ENCODE data around the gene IVL. TPM values are rescaled to one million over a fixed set of nuclear protein-coding genes. Genes with fewer than 3 reads are reported as not detected.

The IVL gene
- total and polyA plus RNA-seq, 9 donors = 0.11 to 8.1 (median 0.32) TPM; not detected in 5

GRCh38 chr1:152912900-152913299, 4.6 kb downstream of the IVL start:
- Histone ChIP-seq H3K9me3 (replicated peaks; ENCODE audit: control insufficient read depth, low read depth, low read length) (no peaks in the 10 kb centered on the region), H3K27me3 (ENCODE audit: control insufficient read depth, insufficient read depth, low read length) (no peaks in the 10 kb centered on the region), H3K27ac (ENCODE audit: low read length) (no peak overlapping the region), H3K4me3 (ENCODE audit: low read length) (no peak overlapping the region), H3K36me3 (ENCODE audit: control insufficient read depth, insufficient read depth, low read length) (no peaks in the 10 kb centered on the region), H3K4me1 (ENCODE audit: control insufficient read depth, insufficient read depth, low read length) (no peaks in the 10 kb centered on the region)
- 53% methylated on average over 3 of the region's 5 CpGs for WGBS (ENCODE audit: insufficient coverage)
- DNase-seq = no peak

GRCh38 chr1:152917794-152918193, 9.4 kb downstream of the IVL start:
- no peak for DNase-seq
- no peak overlapping the region for H3K4me3 ChIP-seq (ENCODE audit: low read length)
- no peaks in the 10 kb centered on the region for H3K36me3 ChIP-seq (ENCODE audit: control insufficient read depth, insufficient read depth, low read length)
- H3K4me1 ChIP-seq (ENCODE audit: control insufficient read depth, insufficient read depth, low read length) = no peaks in the 10 kb centered on the region
- H3K9me3 ChIP-seq (replicated peaks; ENCODE audit: control insufficient read depth, low read depth, low read length) = no peaks in the 10 kb centered on the region
- no CpG with 5 or more reads among the region's 3 CpGs for WGBS (ENCODE audit: insufficient coverage)
- H3K27ac ChIP-seq (ENCODE audit: low read length) = no peak overlapping the region
- no peaks in the 10 kb centered on the region for H3K27me3 ChIP-seq (ENCODE audit: control insufficient read depth, insufficient read depth, low read length)

- H3K9me3 ChIP-seq (replicated peaks; ENCODE audit: control insufficient read depth, low read depth, low read length) = no peaks in the 10 kb centered on the region
- no peak for DNase-seq
- no peak overlapping the region for H3K27ac ChIP-seq (ENCODE audit: low read length)
- no peaks in the 10 kb centered on the region for H3K36me3 ChIP-seq (ENCODE audit: control insufficient read depth, insufficient read depth, low read length)
- H3K4me1 ChIP-seq (ENCODE audit: control insufficient read depth, insufficient read depth, low read length) = no peaks in the 10 kb centered on the region
- H3K27me3 ChIP-seq (ENCODE audit: control insufficient read depth, insufficient read depth, low read length) = no peaks in the 10 kb centered on the region
- H3K4me3 ChIP-seq (ENCODE audit: low read length) = no peak overlapping the region
Measured at GRCh38 chr1:152919071-152919470, 10.7 kb downstream of the IVL start.

DNA sequence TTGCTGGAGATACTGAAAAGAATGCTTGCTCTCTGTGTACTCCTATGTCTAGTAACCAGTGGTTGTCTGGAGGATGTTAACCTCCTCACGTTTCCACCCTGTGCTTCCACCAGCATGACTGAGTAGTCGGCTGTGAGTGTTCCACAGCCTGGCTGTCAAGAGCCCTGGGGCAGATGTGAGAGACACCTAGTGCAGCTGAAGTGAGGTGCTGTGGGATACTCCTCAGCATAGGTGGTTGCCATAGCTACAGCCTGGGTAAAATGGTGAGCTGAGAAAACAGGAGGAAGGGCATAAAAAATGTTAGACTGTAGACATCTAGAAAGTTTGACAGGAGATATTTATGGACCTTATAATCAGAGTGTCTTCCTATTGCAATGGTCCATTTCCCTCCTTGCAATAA, 15.8 kb downstream of the IVL start:
- Histone ChIP-seq H3K36me3 (ENCODE audit: control insufficient read depth, insufficient read depth, low read length) (no peaks in the 10 kb centered on the region), H3K4me1 (ENCODE audit: control insufficient read depth, insufficient read depth, low read length) (no peaks in the 10 kb centered on the region), H3K9me3 (replicated peaks; ENCODE audit: control insufficient read depth, low read depth, low read length) (no peaks in the 10 kb centered on the region), H3K27me3 (ENCODE audit: control insufficient read depth, insufficient read depth, low read length) (no peaks in the 10 kb centered on the region), H3K27ac (ENCODE audit: low read length) (no peak overlapping the region), H3K4me3 (ENCODE audit: low read length) (no peak overlapping the region)
- DNase-seq = no peak
- WGBS (ENCODE audit: insufficient coverage) = no CpG with 5 or more reads among the region's 2 CpGs

- Histone ChIP-seq H3K27me3 (ENCODE audit: control insufficient read depth, insufficient read depth, low read length) (no peaks in the 10 kb centered on the region), H3K4me1 (ENCODE audit: control insufficient read depth, insufficient read depth, low read length) (no peaks in the 10 kb centered on the region), H3K9me3 (replicated peaks; ENCODE audit: control insufficient read depth, low read depth, low read length) (no peaks in the 10 kb centered on the region), H3K4me3 (ENCODE audit: low read length) (no peak overlapping the region), H3K27ac (ENCODE audit: low read length) (no peak overlapping the region), H3K36me3 (ENCODE audit: control insufficient read depth, insufficient read depth, low read length) (no peaks in the 10 kb centered on the region)
- no peak for DNase-seq
- 38% methylated on average over 1 of the region's 3 CpGs for WGBS (ENCODE audit: insufficient coverage)
Measured at GRCh38 chr1:152926091-152926490, 17.7 kb downstream of the IVL start.

DNA sequence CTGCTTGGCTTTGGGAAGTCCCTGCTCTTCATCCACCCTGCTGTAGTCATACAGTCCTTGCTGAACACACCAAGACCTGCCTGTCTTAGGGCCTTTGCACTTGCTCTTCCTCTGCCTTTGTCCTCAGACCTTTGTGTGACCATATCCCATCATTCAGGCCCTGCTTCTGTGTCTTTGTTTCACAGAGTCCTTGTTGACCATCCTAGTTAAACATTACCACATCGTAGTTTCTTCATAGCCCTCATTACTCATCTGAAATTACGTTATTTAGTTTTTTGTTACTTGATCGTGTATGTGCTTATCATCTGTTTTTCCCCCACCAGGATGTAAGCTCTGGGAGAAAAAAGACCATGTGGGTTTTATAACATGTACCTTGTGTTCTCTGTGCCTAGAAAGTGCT, 20.3 kb downstream of the IVL start:
- no peaks in the 10 kb centered on the region for H3K9me3 ChIP-seq (replicated peaks; ENCODE audit: control insufficient read depth, low read depth, low read length)
- no peak overlapping the region for H3K4me3 ChIP-seq (ENCODE audit: low read length)
- H3K4me1 ChIP-seq (ENCODE audit: control insufficient read depth, insufficient read depth, low read length) = no peaks in the 10 kb centered on the region
- no peaks in the 10 kb centered on the region for H3K27me3 ChIP-seq (ENCODE audit: control insufficient read depth, insufficient read depth, low read length)
- no CpG with 5 or more reads among the region's 3 CpGs for WGBS (ENCODE audit: insufficient coverage)
- H3K27ac ChIP-seq (ENCODE audit: low read length) = no peak overlapping the region
- DNase-seq = no peak
- H3K36me3 ChIP-seq (ENCODE audit: control insufficient read depth, insufficient read depth, low read length) = no peaks in the 10 kb centered on the region

DNA sequence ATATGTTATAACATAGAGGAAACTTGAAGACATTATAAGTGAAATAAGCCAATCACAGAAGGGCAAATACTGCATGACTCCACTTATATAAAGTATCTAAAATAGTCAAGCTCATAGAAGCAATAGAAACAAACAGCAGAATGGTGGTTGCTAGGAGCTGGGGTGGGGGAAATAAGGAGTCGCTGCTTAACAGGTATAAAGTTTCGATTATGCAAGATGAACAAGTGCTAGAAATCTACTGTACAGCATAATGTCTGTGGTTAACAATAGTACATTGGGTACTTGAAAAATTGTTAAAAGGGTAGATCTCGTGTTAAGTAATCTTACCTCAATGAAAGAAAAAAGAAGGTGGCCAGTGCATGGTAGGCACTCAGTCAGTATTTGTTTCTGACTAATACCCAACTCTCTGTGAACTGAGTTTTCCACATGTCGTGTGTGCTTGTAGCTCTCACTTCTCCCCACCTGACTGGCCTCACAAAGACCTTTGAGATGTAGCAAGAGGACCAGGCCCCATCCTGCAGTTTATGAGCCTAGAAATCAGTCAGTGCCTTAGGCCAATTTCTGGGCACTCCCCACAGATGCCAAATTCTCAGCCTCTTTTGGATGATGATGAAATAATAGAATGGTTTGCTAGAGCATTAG, 23.9 kb downstream of the IVL start:
- Histone ChIP-seq H3K9me3 (replicated peaks; ENCODE audit: control insufficient read depth, low read depth, low read length) (no peaks in the 10 kb centered on the region), H3K4me3 (ENCODE audit: low read length) (no peak overlapping the region), H3K4me1 (ENCODE audit: control insufficient read depth, insufficient read depth, low read length) (no peaks in the 10 kb centered on the region), H3K27ac (ENCODE audit: low read length) (no peak overlapping the region), H3K27me3 (ENCODE audit: control insufficient read depth, insufficient read depth, low read length) (no peaks in the 10 kb centered on the region), H3K36me3 (ENCODE audit: control insufficient read depth, insufficient read depth, low read length) (no peaks in the 10 kb centered on the region)
- WGBS (ENCODE audit: insufficient coverage) = 40% methylated on average over 3 of the region's 4 CpGs
- no peak for DNase-seq

- WGBS (ENCODE audit: insufficient coverage) = 70% methylated on average over 1 of the region's 2 CpGs
Measured at GRCh38 chr1:152933196-152933595, 24.9 kb downstream of the IVL start.

DNA sequence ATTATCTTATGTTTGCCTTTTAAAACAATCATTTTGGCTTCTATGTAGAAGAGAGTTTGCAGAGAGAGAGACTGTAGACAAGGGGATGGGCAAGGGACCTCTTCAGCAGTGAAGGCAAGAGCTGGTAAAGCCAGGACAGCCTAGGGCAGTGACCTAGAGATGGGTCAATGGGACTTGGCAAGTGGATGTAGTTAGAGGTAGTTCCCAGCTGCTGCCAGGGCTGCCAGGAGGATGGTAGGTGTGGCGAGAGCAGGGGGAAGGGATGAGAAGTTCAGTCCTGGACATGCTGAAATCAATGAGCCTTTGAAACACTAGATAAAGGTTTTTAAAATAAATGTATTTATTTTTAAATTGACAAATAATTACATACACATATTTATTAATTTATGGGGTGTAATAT, 32.3 kb downstream of the IVL start:
- H3K27me3 ChIP-seq (ENCODE audit: control insufficient read depth, insufficient read depth, low read length) = no peaks in the 10 kb centered on the region
- H3K4me1 ChIP-seq (ENCODE audit: control insufficient read depth, insufficient read depth, low read length) = no peaks in the 10 kb centered on the region
- no CpG with 5 or more reads among the region's 1 CpG for WGBS (ENCODE audit: insufficient coverage)
- no peak overlapping the region for H3K27ac ChIP-seq (ENCODE audit: low read length)
- H3K4me3 ChIP-seq (ENCODE audit: low read length) = no peak overlapping the region
- no peaks in the 10 kb centered on the region for H3K36me3 ChIP-seq (ENCODE audit: control insufficient read depth, insufficient read depth, low read length)
- no peaks in the 10 kb centered on the region for H3K9me3 ChIP-seq (replicated peaks; ENCODE audit: control insufficient read depth, low read depth, low read length)
- no peak for DNase-seq

More at GRCh38 chr1:152933196-152933595, 24.9 kb downstream of the IVL start:
- H3K9me3 ChIP-seq (replicated peaks; ENCODE audit: control insufficient read depth, low read depth, low read length) = no peaks in the 10 kb centered on the region
- H3K4me3 ChIP-seq (ENCODE audit: low read length) = no peak overlapping the region
- H3K27ac ChIP-seq (ENCODE audit: low read length) = no peak overlapping the region
- H3K36me3 ChIP-seq (ENCODE audit: control insufficient read depth, insufficient read depth, low read length) = no peaks in the 10 kb centered on the region
- DNase-seq = no peak
- no peaks in the 10 kb centered on the region for H3K4me1 ChIP-seq (ENCODE audit: control insufficient read depth, insufficient read depth, low read length)
- H3K27me3 ChIP-seq (ENCODE audit: control insufficient read depth, insufficient read depth, low read length) = no peaks in the 10 kb centered on the region

GRCh38 chr1:152941037-152941711, 32.8 kb downstream of the IVL start:
- no peak overlapping the region for H3K27ac ChIP-seq (ENCODE audit: low read length)
- WGBS (ENCODE audit: insufficient coverage) = 62% methylated on average over 8 of the region's 8 CpGs
- H3K4me3 ChIP-seq (ENCODE audit: low read length) = no peak overlapping the region
- no peaks in the 10 kb centered on the region for H3K9me3 ChIP-seq (replicated peaks; ENCODE audit: control insufficient read depth, low read depth, low read length)
- DNase-seq = no peak
- H3K27me3 ChIP-seq (ENCODE audit: control insufficient read depth, insufficient read depth, low read length) = no peaks in the 10 kb centered on the region
- H3K36me3 ChIP-seq (ENCODE audit: control insufficient read depth, insufficient read depth, low read length) = no peaks in the 10 kb centered on the region
- no peaks in the 10 kb centered on the region for H3K4me1 ChIP-seq (ENCODE audit: control insufficient read depth, insufficient read depth, low read length)

Data from muscle of leg (tissue), 11 donors.